Smooth muscle cell (in vitro differentiated cells): ENCODE measurements around the gene FMO2. TPM values are rescaled to one million over a fixed set of nuclear protein-coding genes. Genes with fewer than 3 reads are reported as not detected.
A peak's percentile ranks its signal among the peaks of the same experiment; 100 is the strongest.

Source experiments
- DNase-seq: peaks from one replicate; lab custom pipeline; 2025; ENCODE audit not compliant: unreplicated experiment; lab: John Stamatoyannopoulos, UW
- H2AFZ ChIP-seq: fragments of 200-600 bp; sonication (generic); 2 replicates; pipeline ENCODE4 v1.6.0; 2016; ENCODE audit warnings: antibody characterized with exemption, low read depth, mild to moderate bottlenecking
- H3F3A ChIP-seq: fragments of 200-600 bp; sonication (generic); 2 replicates; pipeline ENCODE4 v1.6.0; 2017; ENCODE audit warnings: antibody characterized with exemption, low read depth
- H3K27ac ChIP-seq: fragments of 200-600 bp; sonication (generic); 2 replicates; pipeline ENCODE4 v1.5.1; 2016; ENCODE audit warnings: low read depth, mild to moderate bottlenecking
- H3K27me3 ChIP-seq: fragments of 200-600 bp; sonication (generic); 2 replicates; pipeline ENCODE4 v1.6.1; 2016; ENCODE audit warnings: low read depth, mild to moderate bottlenecking
- H3K36me3 ChIP-seq: fragments of 200-600 bp; sonication (generic); 2 replicates; pipeline ENCODE4 v1.5.1; 2016; ENCODE audit warnings: low read depth
- H3K4me1 ChIP-seq: fragments of 200-600 bp; sonication (generic); 2 replicates; pipeline ENCODE4 v1.5.1; 2016; ENCODE audit warnings: low read depth
- H3K4me2 ChIP-seq: fragments of 200-600 bp; sonication (generic); 2 replicates; pipeline ENCODE4 v1.6.0; 2016; ENCODE audit warnings: mild to moderate bottlenecking
- H3K4me3 ChIP-seq: fragments of 200-600 bp; sonication (generic); 2 replicates; pipeline ENCODE4 v1.5.1; 2016; ENCODE audit warnings: mild to moderate bottlenecking
- H3K79me2 ChIP-seq: fragments of 200-600 bp; sonication (generic); 2 replicates; pipeline ENCODE4 v1.6.0; 2016; ENCODE audit warnings: low read depth, mild to moderate bottlenecking
- H3K9ac ChIP-seq: fragments of 200-600 bp; sonication (generic); 2 replicates; pipeline ENCODE4 v1.6.0; 2016; ENCODE audit warnings: low read depth
- H3K9me3 ChIP-seq: fragments of 200-600 bp; sonication (generic); replicated peaks from 2 replicates; pipeline ENCODE4 v1.5.1; 2016; ENCODE audit warnings: low read depth
- H4K20me1 ChIP-seq: fragments of 200-600 bp; sonication (generic); 2 replicates; pipeline ENCODE4 v1.6.0; 2016; ENCODE audit warnings: low read depth
- CTCF ChIP-seq: fragments of 200-600 bp; sonication (generic); IDR thresholded peaks from 2 replicates; pipeline ENCODE4 v1.5.1; 2017; ENCODE audit warnings: borderline replicate concordance, mild to moderate bottlenecking, antibody characterized with exemption; ENCODE audit not compliant: insufficient read depth, poor library complexity, severe bottlenecking
- WGBS: methylation state at CpG from one replicate; pipeline ENCODE4 v1.1.7; 2016; ENCODE audit warnings: low lambda C conversion rate; 5-methylcytosine and 5-hydroxymethylcytosine counted together
- polyA plus RNA-seq: library from polyadenylated mRNA; unstranded; fragments of >200 nt; fragmentation: Nextera tagmentation; extraction: Ambion mirVana; gene quantifications from 2 replicates; pipeline ENCODE4 v1.2.1, GENCODE V29; 2016
- total RNA-seq: library from RNA; depleted of rRNA; stranded (reverse); fragments of >200 nt; gene quantifications from 2 replicates; pipeline ENCODE4 v1.2.3, GENCODE V29; 2014

FMO2 gene
- total and polyA plus RNA-seq, 2 experiments from 2014 or later = not detected

GRCh38 chr1:171160211-171160610 is 24.9 kb upstream of the FMO2 start:
- no peaks in the 10 kb centered on the region for H3K79me2 ChIP-seq
- no peaks in the 10 kb centered on the region for H4K20me1 ChIP-seq
- TF ChIP-seq CTCF = no peak
- no peak for DNase-seq
- H3K4me1 ChIP-seq = peaks cover 4% of the 10 kb centered on the region
- no peaks in the 10 kb centered on the region for H3K36me3 ChIP-seq
- peak overlapping the region; percentile 27 for H3K4me2 ChIP-seq
- H3K27ac ChIP-seq = peak overlapping the region; percentile 16
- no peaks in the 10 kb centered on the region for H3K9me3 ChIP-seq
- no peak overlapping the region for H3K4me3 ChIP-seq
- H3K9ac ChIP-seq = no peak overlapping the region
- H3F3A ChIP-seq = no peaks in the 10 kb centered on the region
- H3K27me3 ChIP-seq = no peaks in the 10 kb centered on the region
- peak overlapping the region; percentile 80 for H2AFZ ChIP-seq
- WGBS = 51% methylated on average over 3 of the region's 3 CpGs

GRCh38 chr1:171160639-171161354 is 24.3 kb upstream of the FMO2 start:
- Histone ChIP-seq H3K9ac (no peak overlapping the region), H3K4me2 (peak overlapping the region; percentile 27), H3K36me3 (no peaks in the 10 kb centered on the region), H3K27me3 (no peaks in the 10 kb centered on the region), H4K20me1 (no peaks in the 10 kb centered on the region), H3K4me1 (peaks cover 4% of the 10 kb centered on the region), H3K9me3 (no peaks in the 10 kb centered on the region), H3K4me3 (no peak overlapping the region), H3K27ac (peak overlapping the region; percentile 16), H3F3A (no peaks in the 10 kb centered on the region), H2AFZ (peak overlapping the region; percentile 80), H3K79me2 (no peaks in the 10 kb centered on the region)
- DNase-seq = no peak
- WGBS = 95% methylated on average over 4 of the region's 4 CpGs
- TF ChIP-seq CTCF = no peak

GRCh38 chr1:171161431-171161830 is 23.7 kb upstream of the FMO2 start:
- Histone ChIP-seq H4K20me1 (no peaks in the 10 kb centered on the region), H2AFZ (no peak overlapping the region), H3K27ac (no peak overlapping the region)

More at GRCh38 chr1:171161431-171161830, 23.7 kb upstream of the FMO2 start:
- Histone ChIP-seq H3F3A (no peaks in the 10 kb centered on the region), H3K4me2 (no peak overlapping the region), H3K9ac (no peak overlapping the region), H3K36me3 (no peaks in the 10 kb centered on the region), H3K4me1 (peaks cover 4% of the 10 kb centered on the region), H3K4me3 (no peak overlapping the region), H3K27me3 (no peaks in the 10 kb centered on the region), H3K79me2 (no peaks in the 10 kb centered on the region), H3K9me3 (no peaks in the 10 kb centered on the region)
- DNase-seq = no peak
- TF ChIP-seq CTCF = no peak
